Naive thymus-derived CD4-positive, alpha-beta T cell (primary cell): Measurements from ENCODE around the gene ZNF541. TPM values are rescaled to one million over a fixed set of nuclear protein-coding genes. Genes with fewer than 3 reads are reported as not detected.

ENCODE experiments used
- ATAC-seq: fragments of 150-1000 bp; cut with Tn5 transposase; 2 replicates; pipeline ENCODE4 v1.10.0; 2021; ENCODE audit warnings: mild to moderate bottlenecking, moderate library complexity
- CTCF ChIA-PET: fragments of 350-600 bp; sonication (Branson Sonifier 250); formaldehyde crosslinking; loops from one replicate; lab custom pipeline; 2021; ENCODE audit warnings: antibody characterized with exemption; lab: Charles Lee
- POLR2A ChIA-PET: fragments of 350-600 bp; sonication (Branson Sonifier 250); formaldehyde crosslinking; loops from one replicate; lab custom pipeline; 2021; ENCODE audit warnings: antibody characterized with exemption, inconsistent platforms; lab: Charles Lee
- DNase-seq, 9 donors: peaks; one replicate each; pipeline versions ENCODE4 v3.0.0 to v3.0.0-alpha.2; 2020 to 2022; ENCODE audit warnings: mixed read lengths in 1 of 9
- H3K27ac ChIP-seq: one replicate; pipeline ENCODE4 v1.7.0; 2013; ENCODE audit warnings: mild to moderate bottlenecking, low read depth, low read length, moderate library complexity
- H3K27me3 ChIP-seq, 2 donors: one replicate each; pipeline ENCODE4 v1.7.0; 2013; ENCODE audit warnings: low read length in 2 of 2, mild to moderate bottlenecking in 2 of 2, moderate library complexity in 2 of 2; ENCODE audit not compliant: control insufficient read depth in 2 of 2, insufficient read depth in 2 of 2
- H3K36me3 ChIP-seq, 3 experiments: 1 replicate in 2 of 3; 2 replicates in 1 of 3; pipeline ENCODE4 v1.7.0; 2013; ENCODE audit warnings: low read length in 3 of 3, mild to moderate bottlenecking in 3 of 3, moderate library complexity in 1 of 3; ENCODE audit not compliant: insufficient read depth in 3 of 3, control insufficient read depth in 2 of 3
- H3K4me1 ChIP-seq, 2 donors: one replicate each; pipeline ENCODE4 v1.7.0; 2013; ENCODE audit warnings: low read length in 2 of 2, mild to moderate bottlenecking in 2 of 2, moderate library complexity in 1 of 2; ENCODE audit not compliant: control insufficient read depth in 2 of 2, insufficient read depth in 2 of 2
- H3K4me3 ChIP-seq: 2 replicates; pipeline ENCODE4 v1.7.0; 2013; ENCODE audit warnings: mild to moderate bottlenecking, low read length
- H3K9me3 ChIP-seq, 3 experiments: 1 replicate in 2 of 3; 2 replicates in 1 of 3; pipeline ENCODE4 v1.7.0; 2013; ENCODE audit warnings: low read length in 3 of 3; ENCODE audit not compliant: control insufficient read depth in 2 of 3
- H3K27ac Mint-ChIP-seq, 9 donors: one replicate each; pipeline ENCODE4 v1.8.0; 2020 to 2022; ENCODE audit warnings: mixed read lengths in 9 of 9, mild to moderate bottlenecking in 8 of 9, moderate library complexity in 5 of 9, inconsistent platforms in 2 of 9
- H3K27me3 Mint-ChIP-seq, 5 donors: one replicate each; pipeline ENCODE4 v1.8.0; 2021 to 2022; ENCODE audit warnings: mixed read lengths in 5 of 5, mild to moderate bottlenecking in 1 of 5
- H3K36me3 Mint-ChIP-seq, 5 donors: one replicate each; pipeline ENCODE4 v1.8.0; 2020 to 2022; ENCODE audit warnings: mixed read lengths in 5 of 5, mild to moderate bottlenecking in 3 of 5, inconsistent platforms in 1 of 5
- H3K4me1 Mint-ChIP-seq, 7 donors: one replicate each; pipeline ENCODE4 v1.8.0; 2020 to 2022; ENCODE audit warnings: mixed read lengths in 7 of 7, mild to moderate bottlenecking in 3 of 7, inconsistent platforms in 1 of 7
- H3K4me3 Mint-ChIP-seq, 10 donors: one replicate each; pipeline ENCODE4 v1.8.0; 2020 to 2022; ENCODE audit warnings: mild to moderate bottlenecking in 10 of 10, mixed read lengths in 10 of 10, moderate library complexity in 6 of 10, inconsistent platforms in 2 of 10
- H3K9me3 Mint-ChIP-seq, 11 donors: one replicate each; pipeline ENCODE4 v1.8.0; 2020 to 2022; ENCODE audit warnings: mixed read lengths in 11 of 11, mild to moderate bottlenecking in 4 of 11, inconsistent platforms in 1 of 11, moderate library complexity in 1 of 11
- intact Hi-C, 2 donors: fragments of 100-400 bp; cut with micrococcal nuclease; formaldehyde crosslinking; loops; one replicate each; pipeline ENCODE4 v1.15.1; 2023
- polyA plus RNA-seq, 2 donors: library from polyadenylated mRNA; unstranded; fragments of 300-500 nt; fragmentation: Illumina TruSeq; gene quantifications; one replicate each; pipeline ENCODE4 v1.2.3, GENCODE V29; 2021
- total RNA-seq, 6 experiments: library from RNA in 5 of 6; stranded (reverse) in 5 of 6; gene quantifications; 1 replicate in 5 of 6; 2 replicates in 1 of 6; pipeline ENCODE4 v1.2.3 and lab custom pipeline; 2021 to 2026

ZNF541 gene
- 1 to 10 TPM in 2 of 5 experiments, under 1 TPM in 3; 0.36 to 1.5 (median 0.95) TPM for total RNA-seq
- polyA plus RNA-seq = under 1 TPM in 1 of 2 donors, not detected in 1; 0.58 TPM
- 3.8 reads per million, percentile 19 among the genes with 10 or more reads in this experiment for total RNA-seq (lab: John Stamatoyannopoulos, UW)

- intact Hi-C loops = loop anchor here (1.0 to 2.0 kb wide), 4 partner anchors 27 to 59 kb away; partner anchors contain the start of gene NAPA (in 2 of the 2)
Measured at GRCh38 chr19:47573071-47574026, at the start of gene ZNF541. ZNF541 (minus strand) TSS chr19:47573148; CDS start chr19:47555856, 17,292 bp downstream.

GRCh38 chr19:47619763-47620162 is 46.8 kb upstream of the ZNF541 start:
- Mint-ChIP-seq H3K27ac (peak overlapping the region in 3 of 9 donors; percentile 12 to 50 (median 38)), H3K27me3 (no peaks in the 10 kb centered on the region), H3K4me3 (peak overlapping the region in 2 of 10 donors; percentile 10 to 19), H3K36me3 (peaks cover 0 to 23% (median 4%) of the 10 kb centered on the region in 5 donors), H3K4me1 (peaks cover 18 to 66% (median 46%) of the 10 kb centered on the region in 7 donors), H3K9me3 (peaks cover 0 to 2% (median 0%) of the 10 kb centered on the region in 11 donors)
- Histone ChIP-seq H3K27ac (no peak overlapping the region), H3K9me3 (no peaks in the 10 kb centered on the region), H3K27me3 (no peaks in the 10 kb centered on the region), H3K4me1 (no peaks in the 10 kb centered on the region), H3K36me3 (peaks cover 0 to 18% (median 0%) of the 10 kb centered on the region in 3 experiments), H3K4me3 (no peak overlapping the region)
- POLR2A ChIA-PET = no interaction called here
- intact Hi-C loops = no loop called here
- DNase-seq (no peak), ATAC-seq (no peak)
- CTCF ChIA-PET = no interaction called here

More at GRCh38 chr19:47573071-47574026, at the start of gene ZNF541:
- peak within 1 kb of the TSS; percentile 17 to 88 (median 59) for H3K27ac Mint-ChIP-seq
- Histone ChIP-seq H3K27ac (peak within 1 kb of the TSS; percentile 69), H3K27me3 (no peaks in the 10 kb centered on the region), H3K4me1 (peaks cover 13 to 17% of the 10 kb centered on the region in 2 donors), H3K36me3 (no peaks in the 10 kb centered on the region), H3K9me3 (no peaks in the 10 kb centered on the region), H3K4me3 (peak within 1 kb of the TSS; percentile 54)
- H3K4me1 Mint-ChIP-seq = peaks cover 22 to 56% (median 40%) of the 10 kb centered on the region in 7 donors
- H3K9me3 Mint-ChIP-seq = peaks cover 0 to 3% (median 0%) of the 10 kb centered on the region in 11 donors
- ATAC-seq (peak; percentile 97), DNase-seq (peak; percentile 72 to 91 (median 86))
- POLR2A ChIA-PET = interaction anchor here (0.6 to 1.4 kb wide), 4 partner anchors 10 to 35 kb away, joined by 3 to 4 read pairs (median 4); no protein-coding TSS in a partner anchor
- peaks cover 0 to 36% (median 0%) of the 10 kb centered on the region in 5 donors for H3K27me3 Mint-ChIP-seq
- CTCF ChIA-PET = no interaction called here
- H3K4me3 Mint-ChIP-seq = peak within 1 kb of the TSS; percentile 44 to 82 (median 73)
- peaks cover 0 to 9% (median 0%) of the 10 kb centered on the region in 5 donors for H3K36me3 Mint-ChIP-seq

- Histone ChIP-seq H3K36me3 (peaks cover 0 to 22% (median 0%) of the 10 kb centered on the region in 3 experiments), H3K9me3 (no peaks in the 10 kb centered on the region), H3K4me3 (no peak overlapping the region), H3K27me3 (no peaks in the 10 kb centered on the region), H3K4me1 (no peaks in the 10 kb centered on the region), H3K27ac (no peak overlapping the region)
- no peak overlapping the region for H3K27ac Mint-ChIP-seq
- ChIA-PET CTCF (no interaction called here), POLR2A (no interaction called here)
- intact Hi-C loops = no loop called here
- peaks cover 15 to 64% (median 45%) of the 10 kb centered on the region in 7 donors for H3K4me1 Mint-ChIP-seq
- peaks cover 0 to 28% (median 5%) of the 10 kb centered on the region in 5 donors for H3K36me3 Mint-ChIP-seq
- no peaks in the 10 kb centered on the region for H3K27me3 Mint-ChIP-seq
- H3K4me3 Mint-ChIP-seq = no peak overlapping the region
- no peak for DNase-seq
- ATAC-seq = no peak
- H3K9me3 Mint-ChIP-seq = peaks cover 0 to 2% (median 0%) of the 10 kb centered on the region in 11 donors
Measured at GRCh38 chr19:47618771-47619170, 45.8 kb upstream of the ZNF541 start.

- H3K4me1 ChIP-seq = peaks cover 9 to 14% of the 10 kb centered on the region in 2 donors
- H3K36me3 ChIP-seq = peaks cover 0 to 18% (median 0%) of the 10 kb centered on the region in 3 experiments
- Mint-ChIP-seq H3K36me3 (peaks cover 0 to 26% (median 7%) of the 10 kb centered on the region in 5 donors), H3K4me1 (peaks cover 20 to 79% (median 55%) of the 10 kb centered on the region in 7 donors), H3K27ac (peak overlapping the region in 3 of 9 donors; percentile 14 to 43 (median 32)), H3K27me3 (no peaks in the 10 kb centered on the region), H3K4me3 (peak overlapping the region in 2 of 10 donors; percentile 42 to 59), H3K9me3 (peaks cover 0 to 2% (median 0%) of the 10 kb centered on the region in 11 donors)
- H3K4me3 ChIP-seq = no peak overlapping the region
- H3K27ac ChIP-seq = no peak overlapping the region
- no peaks in the 10 kb centered on the region for H3K9me3 ChIP-seq
- H3K27me3 ChIP-seq = no peaks in the 10 kb centered on the region
- ATAC-seq (no peak), DNase-seq (no peak)
- intact Hi-C loops = no loop called here
- ChIA-PET CTCF (no interaction called here), POLR2A (no interaction called here)
Measured at GRCh38 chr19:47615714-47616113, 42.8 kb upstream of the ZNF541 start.

- DNase-seq = no peak
- peaks cover 0 to 2% (median 0%) of the 10 kb centered on the region in 11 donors for H3K9me3 Mint-ChIP-seq
- intact Hi-C loops = no loop called here
- H3K4me3 Mint-ChIP-seq = peak overlapping the region in 4 of 10 donors; percentile 23 to 59 (median 52)
- Histone ChIP-seq H3K36me3 (peaks cover 0 to 13% (median 0%) of the 10 kb centered on the region in 3 experiments), H3K9me3 (no peaks in the 10 kb centered on the region), H3K4me3 (no peak overlapping the region), H3K27me3 (no peaks in the 10 kb centered on the region), H3K27ac (no peak overlapping the region), H3K4me1 (peaks cover 12 to 18% of the 10 kb centered on the region in 2 donors)
- peaks cover 25 to 79% (median 58%) of the 10 kb centered on the region in 7 donors for H3K4me1 Mint-ChIP-seq
- ChIA-PET POLR2A (no interaction called here), CTCF (no interaction called here)
- H3K27me3 Mint-ChIP-seq = no peaks in the 10 kb centered on the region
- no peak for ATAC-seq
- H3K27ac Mint-ChIP-seq = peak overlapping the region in 2 of 9 donors; percentile 32 to 76
- peaks cover 0 to 26% (median 7%) of the 10 kb centered on the region in 5 donors for H3K36me3 Mint-ChIP-seq
Measured at GRCh38 chr19:47615230-47615629, 42.3 kb upstream of the ZNF541 start.

GRCh38 chr19:47614559-47614958 is 41.6 kb upstream of the ZNF541 start:
- ChIA-PET CTCF (no interaction called here), POLR2A (no interaction called here)
- Histone ChIP-seq H3K27me3 (no peaks in the 10 kb centered on the region), H3K4me3 (no peak overlapping the region), H3K9me3 (no peaks in the 10 kb centered on the region), H3K4me1 (peaks cover 12 to 18% of the 10 kb centered on the region in 2 donors), H3K27ac (no peak overlapping the region), H3K36me3 (peaks cover 0 to 16% (median 0%) of the 10 kb centered on the region in 3 experiments)
- Mint-ChIP-seq H3K4me1 (peaks cover 20 to 72% (median 51%) of the 10 kb centered on the region in 7 donors), H3K27me3 (no peaks in the 10 kb centered on the region), H3K9me3 (peaks cover 0 to 2% (median 0%) of the 10 kb centered on the region in 11 donors), H3K27ac (no peak overlapping the region), H3K36me3 (peaks cover 0 to 21% (median 7%) of the 10 kb centered on the region in 5 donors), H3K4me3 (peak overlapping the region in 1 of 10 donors; percentile 63)
- no peak for DNase-seq
- no peak for ATAC-seq
- intact Hi-C loops = loop anchor here (5.0 kb wide), 2 partner anchors 83 to 1012 kb away; partner anchors contain the start of gene CALM3 (in 1 of the 2)
